KMS-11 (cell line): ENCODE results near the gene SPEM2.

Experiments
- H2AFZ ChIP-seq: fragments of 200-600 bp; sonication (generic); 2 replicates; pipeline ENCODE4 v1.6.1; 2016; ENCODE audit warnings: antibody characterized with exemption, mixed run types, low read depth
- H3K27ac ChIP-seq: fragments of 200-600 bp; sonication (generic); 2 replicates; pipeline ENCODE4 v1.6.1; 2016; ENCODE audit warnings: mild to moderate bottlenecking, mixed run types
- H3K27me3 ChIP-seq: fragments of 200-600 bp; sonication (generic); 2 replicates; pipeline ENCODE4 v1.6.1; 2017; ENCODE audit warnings: mild to moderate bottlenecking, low read depth, mixed run types, moderate library complexity; ENCODE audit not compliant: insufficient read depth
- H3K36me3 ChIP-seq: fragments of 200-600 bp; sonication (generic); 2 replicates; pipeline ENCODE4 v1.6.1; 2017; ENCODE audit warnings: mild to moderate bottlenecking, mixed run types; ENCODE audit not compliant: insufficient read depth
- H3K4me1 ChIP-seq: fragments of 200-600 bp; sonication (generic); 2 replicates; pipeline ENCODE4 v1.6.1; 2016; ENCODE audit warnings: mild to moderate bottlenecking, low read depth, mixed run types; ENCODE audit not compliant: poor library complexity, severe bottlenecking
- H3K4me2 ChIP-seq: fragments of 200-600 bp; sonication (generic); 2 replicates; pipeline ENCODE4 v1.7.0; 2016; ENCODE audit warnings: mild to moderate bottlenecking, mixed run types
- H3K4me3 ChIP-seq: fragments of 200-600 bp; sonication (generic); IDR thresholded peaks from 2 replicates; pipeline ENCODE4 v1.6.1; 2017; ENCODE audit warnings: low read depth, low read length, mixed read lengths; ENCODE audit not compliant: insufficient read depth
- H3K79me2 ChIP-seq: fragments of 200-600 bp; sonication (generic); 2 replicates; pipeline ENCODE4 v1.6.1; 2016; ENCODE audit warnings: low read depth, mixed run types; ENCODE audit not compliant: insufficient read depth
- H3K9ac ChIP-seq: fragments of 200-600 bp; sonication (generic); 2 replicates; pipeline ENCODE4 v1.6.1; 2016; ENCODE audit warnings: mild to moderate bottlenecking, mixed run types
- H4K20me1 ChIP-seq: fragments of 200-600 bp; sonication (generic); 2 replicates; pipeline ENCODE4 v1.6.1; 2016; ENCODE audit warnings: mild to moderate bottlenecking, mixed run types; ENCODE audit not compliant: insufficient read depth
- CTCF ChIP-seq: fragments of 200-600 bp; sonication (generic); conservative IDR thresholded peaks from 2 replicates; pipeline ENCODE4 v1.6.1; 2017; ENCODE audit warnings: low read depth, mild to moderate bottlenecking, antibody characterized with exemption, low read length, moderate library complexity, mixed read lengths

The SPEM2 gene

GRCh38 chr17:7411427-7411750, 14.0 kb upstream of the SPEM2 start:
- no peak overlapping the region for H3K4me2 ChIP-seq
- H2AFZ ChIP-seq, result no peak overlapping the region
- TF ChIP-seq CTCF, result no peak
- H3K4me3 ChIP-seq, result no peak overlapping the region
- H4K20me1 ChIP-seq, result no peaks in the 10 kb centered on the region
- H3K27me3 ChIP-seq, result no peaks in the 10 kb centered on the region
- no peak overlapping the region for H3K27ac ChIP-seq
- H3K9ac ChIP-seq, result no peak overlapping the region
- H3K79me2 ChIP-seq, result no peaks in the 10 kb centered on the region
- no peaks in the 10 kb centered on the region for H3K4me1 ChIP-seq
- H3K36me3 ChIP-seq, result no peaks in the 10 kb centered on the region

GRCh38 chr17:7413346-7413985, 11.9 kb upstream of the SPEM2 start:
- Histone ChIP-seq H3K4me2 (no peak overlapping the region), H3K79me2 (no peaks in the 10 kb centered on the region), H3K4me1 (no peaks in the 10 kb centered on the region), H4K20me1 (no peaks in the 10 kb centered on the region), H2AFZ (no peak overlapping the region), H3K4me3 (no peak overlapping the region), H3K27me3 (no peaks in the 10 kb centered on the region), H3K36me3 (no peaks in the 10 kb centered on the region), H3K27ac (no peak overlapping the region), H3K9ac (no peak overlapping the region)
- TF ChIP-seq CTCF, result no peak

GRCh38 chr17:7414837-7415236, 10.6 kb upstream of the SPEM2 start:
- Histone ChIP-seq H3K4me2 (no peak overlapping the region), H3K36me3 (no peaks in the 10 kb centered on the region), H3K4me3 (no peak overlapping the region), H2AFZ (no peak overlapping the region), H3K9ac (no peak overlapping the region), H4K20me1 (no peaks in the 10 kb centered on the region), H3K79me2 (no peaks in the 10 kb centered on the region), H3K27ac (no peak overlapping the region), H3K4me1 (no peaks in the 10 kb centered on the region), H3K27me3 (no peaks in the 10 kb centered on the region)
- TF ChIP-seq CTCF, result no peak

DNA sequence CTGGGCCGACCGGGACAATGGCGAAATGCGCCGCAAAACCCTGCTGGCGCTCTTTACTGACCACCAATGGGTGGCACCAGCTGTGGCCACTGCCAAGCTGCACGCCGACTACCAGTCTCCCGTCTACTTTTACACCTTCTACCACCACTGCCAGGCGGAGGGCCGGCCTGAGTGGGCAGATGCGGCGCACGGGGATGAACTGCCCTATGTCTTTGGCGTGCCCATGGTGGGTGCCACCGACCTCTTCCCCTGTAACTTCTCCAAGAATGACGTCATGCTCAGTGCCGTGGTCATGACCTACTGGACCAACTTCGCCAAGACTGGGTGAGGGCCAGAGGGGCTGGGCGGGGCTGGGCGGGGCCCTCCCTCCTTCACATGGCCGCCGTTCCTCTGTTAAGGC, 9.6 kb upstream of the SPEM2 start:
- no peak overlapping the region for H3K4me2 ChIP-seq
- H4K20me1 ChIP-seq, result no peaks in the 10 kb centered on the region
- no peaks in the 10 kb centered on the region for H3K4me1 ChIP-seq
- no peak overlapping the region for H3K4me3 ChIP-seq
- no peak overlapping the region for H3K27ac ChIP-seq
- TF ChIP-seq CTCF, result no peak
- no peaks in the 10 kb centered on the region for H3K36me3 ChIP-seq
- H3K9ac ChIP-seq, result no peak overlapping the region
- H3K27me3 ChIP-seq, result no peaks in the 10 kb centered on the region
- no peaks in the 10 kb centered on the region for H3K79me2 ChIP-seq
- H2AFZ ChIP-seq, result no peak overlapping the region
